GM12878 (cell line): ENCODE measurements around the gene COMMD6. TPM values are rescaled to one million over a fixed set of nuclear protein-coding genes. Genes with fewer than 3 reads are reported as not detected.

Experiments
- ATAC-seq: fragments of 200-7000 bp; cut with Tn5 transposase; 3 replicates; pipeline ENCODE4 v1.9.1; 2020; ENCODE audit warnings: mild to moderate bottlenecking, moderate library complexity
- BruUV-seq: library from RNA; stranded (reverse); fragments of 400-500 nt; replicated peaks from 2 replicates; lab custom pipeline; 2021; lab: Mats Ljungman, UMichigan
- CTCF ChIA-PET: fragments of 300-600 bp; sonication (Branson Sonifier 250); formaldehyde crosslinking; extraction: SDS; loops from one replicate; lab custom pipeline; 2021; ENCODE audit warnings: inconsistent platforms; lab: Yijun Ruan, JAX
- POLR2A ChIA-PET: fragments of 350-600 bp; formaldehyde crosslinking; extraction: SDS; loops from one replicate; lab custom pipeline; 2021; ENCODE audit warnings: inconsistent platforms; lab: Charles Lee
- RAD21 ChIA-PET: fragments of 300-600 bp; sonication (Branson Sonifier 250); formaldehyde crosslinking; loops from one replicate; lab custom pipeline; 2023; ENCODE audit warnings: antibody characterized with exemption; ENCODE audit not compliant: unreplicated experiment; lab: Charles Lee
- SMC1A ChIA-PET: fragments of 300-600 bp; sonication (Branson Sonifier 250); formaldehyde crosslinking; loops from one replicate; lab custom pipeline; 2023; ENCODE audit not compliant: unreplicated experiment, uncharacterized antibody; lab: Charles Lee
- DNase-seq: peaks from one replicate; pipeline ENCODE4 v3.0.0-alpha.2; 2011; ENCODE audit warnings: low read depth, low spot score
- FAIRE-seq: peaks from 3 replicates; lab custom pipeline; 2011; peaks lifted over from hg19 to GRCh38; lab: Jason Lieb, UNC
- H2AFZ ChIP-seq: 2 replicates; pipeline ENCODE4 v1.6.0; 2011; ENCODE audit warnings: low read depth, low read length, control low read depth; ENCODE audit not compliant: control insufficient read depth
- H3K27ac ChIP-seq: 2 replicates; pipeline ENCODE4 v1.5.1; 2011; ENCODE audit warnings: control low read depth; ENCODE audit not compliant: control insufficient read depth, insufficient read depth
- H3K27me3 ChIP-seq, 2 experiments: replicated peaks in 1 of 2; 2 replicates each; pipeline versions ENCODE4 v1.6.0 to v1.6.1; 2011; ENCODE audit warnings: low read length in 1 of 2; ENCODE audit not compliant: control insufficient read depth in 2 of 2, insufficient read depth in 2 of 2
- H3K36me3 ChIP-seq, 2 experiments: 2 replicates each; pipeline ENCODE4 v1.5.1; 2011; ENCODE audit warnings: low read length in 1 of 2; ENCODE audit not compliant: control insufficient read depth in 2 of 2, insufficient read depth in 2 of 2
- H3K4me1 ChIP-seq: 2 replicates; pipeline ENCODE4 v1.6.1; 2011; ENCODE audit warnings: mild to moderate bottlenecking, low read length, moderate library complexity, mixed read lengths; ENCODE audit not compliant: control insufficient read depth, insufficient read depth
- H3K4me2 ChIP-seq: 2 replicates; pipeline ENCODE4 v1.6.0; 2011; ENCODE audit warnings: control low read depth; ENCODE audit not compliant: control insufficient read depth, insufficient read depth
- H3K4me3 ChIP-seq: fragments of 200-600 bp; sonication (generic); 2 replicates; pipeline ENCODE4 v1.5.1; 2016
- H3K79me2 ChIP-seq: 2 replicates; pipeline ENCODE4 v1.6.0; 2011; ENCODE audit warnings: low read length; ENCODE audit not compliant: control insufficient read depth, insufficient read depth
- H3K9ac ChIP-seq: 2 replicates; pipeline ENCODE4 v1.8.0; 2011; ENCODE audit warnings: low read length, control low read depth, mixed read lengths; ENCODE audit not compliant: control insufficient read depth, insufficient read depth
- H3K9me3 ChIP-seq: replicated peaks from 3 replicates; pipeline ENCODE4 v1.5.1; 2011; ENCODE audit warnings: mild to moderate bottlenecking, low read length; ENCODE audit not compliant: control insufficient read depth, insufficient read depth
- H4K20me1 ChIP-seq: 2 replicates; pipeline ENCODE4 v1.6.0; 2011; ENCODE audit not compliant: control insufficient read depth, insufficient read depth
- CEBPZ ChIP-seq: fragments of 150-350 bp; IDR thresholded peaks from 2 replicates; pipeline ENCODE4 v1.6.1; 2016; ENCODE audit warnings: low read depth, low read length
- CUX1 ChIP-seq: IDR thresholded peaks from 2 replicates; pipeline ENCODE4 v1.6.1; 2012; ENCODE audit warnings: improper control_type of control experiment, low read depth, low read length; ENCODE audit not compliant: insufficient replicate concordance
- JUNB ChIP-seq: IDR thresholded peaks from 2 replicates; pipeline ENCODE4 v1.6.1; 2016; ENCODE audit warnings: antibody characterized with exemption, mild to moderate bottlenecking
- MAX ChIP-seq: IDR thresholded peaks from 2 replicates; pipeline ENCODE4 v1.6.1; 2012; ENCODE audit warnings: low read depth, low read length, improper control_type of control experiment
- WGBS: methylation state at CpG from one replicate; pipeline ENCODE4 v1.1.6; 2016; ENCODE audit warnings: low lambda C conversion rate; ENCODE audit not compliant: insufficient replicate concordance, insufficient coverage; ENCODE audit errors: missing lambda C conversion rate; 5-methylcytosine and 5-hydroxymethylcytosine counted together
- in situ Hi-C: fragments of 300-500 bp; cut with MboI; formaldehyde crosslinking; loops from 9 replicates; pipeline ENCODE4 v1.14.3; 2018; ENCODE audit warnings: mixed read lengths
- intact Hi-C: fragments of 100-400 bp; cut with micrococcal nuclease; formaldehyde crosslinking; loops from one replicate; pipeline ENCODE4 v1.14.2; 2022; ENCODE audit not compliant: unreplicated experiment
- polyA plus RNA-seq, 11 experiments: library from polyadenylated mRNA; depleted of rRNA in 4 of 11; unstranded in 6 of 11; stranded (reverse) in 5 of 11; fragments of >200 nt; fragmentation: Nextera tagmentation in 4 of 11; fragmentation: Illumina TruSeq in 1 of 11; extraction: Ambion mirVana in 4 of 11; extraction: Trizol in 1 of 11; gene quantifications; 1 replicate in 1 of 11; 2 replicates in 10 of 11; pipeline versions ENCODE4 v1.2.1 to v1.2.3, GENCODE V29; 2011 to 2016; ENCODE audit warnings: inconsistent platforms in 2 of 11, missing spikeins in 2 of 11, low read depth in 1 of 11
- total RNA-seq, 4 experiments: library from RNA; depleted of rRNA in 3 of 4; stranded (reverse); fragments of >200 nt in 3 of 4; fragmentation: Illumina TruSeq in 1 of 4; extraction: Trizol in 1 of 4; gene quantifications; 2 replicates each; pipeline versions ENCODE4 v1.2.1 to v1.2.3, GENCODE V29; 2013 to 2021

COMMD6 gene
- total and polyA plus RNA-seq, 10 of the 15 experiments (the other 5 are each of a cell fraction or from before 2014, with no cell fraction given) = 127 to 509 (median 247) TPM

GRCh38 chr13:75544681-75545330 is 7.2 kb upstream of the COMMD6 start:
- ChIA-PET POLR2A (interaction anchor here (0.6 kb wide), 1 partner anchor 206 kb away, joined by 3 read pairs; no protein-coding TSS in a partner anchor), SMC1A (no interaction called here), CTCF (interaction anchor here (1.1 kb wide), 1 partner anchor 173 kb away, joined by 3 read pairs; no protein-coding TSS in a partner anchor), RAD21 (no interaction called here)
- ATAC-seq (no peak), DNase-seq (no peak), FAIRE-seq (no peak)
- no peak overlapping the region for H3K27ac ChIP-seq
- no peak overlapping the region for H3K4me3 ChIP-seq
- no peaks in the 10 kb centered on the region for H4K20me1 ChIP-seq
- intact Hi-C loops = no loop called here
- no peaks in the 10 kb centered on the region for H3K27me3 ChIP-seq
- no peaks in the 10 kb centered on the region for H3K36me3 ChIP-seq
- peaks cover 2% of the 10 kb centered on the region for H3K79me2 ChIP-seq
- no TSS peak for BruUV-seq
- H2AFZ ChIP-seq = no peak overlapping the region
- in situ Hi-C loops = loop anchor here (5.0 kb wide), 1 partner anchor 173 kb away; no protein-coding TSS in a partner anchor
- no peak overlapping the region for H3K4me2 ChIP-seq
- WGBS = 93% methylated on average over 10 of the region's 10 CpGs
- H3K9me3 ChIP-seq = no peaks in the 10 kb centered on the region
- H3K9ac ChIP-seq = no peak overlapping the region
- TF ChIP-seq MAX (no peak), JUNB (no peak), CUX1 (no peak), CEBPZ (no peak)
- TF ChIP-seq, all 136 proteins: peak for 0
- H3K4me1 ChIP-seq = peaks cover 5% of the 10 kb centered on the region
